GM08714 (cell line): ENCODE measurements around the gene RAB1A.
A peak's percentile ranks its signal among the peaks of the same experiment; 100 is the strongest.

Experiments used
- H3K4me3 ChIP-seq: fragments of 200-500 bp; sonication (Bioruptor generic); 2 replicates; pipeline ENCODE4 v1.5.1; 2014; ENCODE audit warnings: mild to moderate bottlenecking, low read length, inconsistent platforms
- ZNF274 ChIP-seq: IDR thresholded peaks from 2 replicates; pipeline ENCODE4 v1.6.1; 2012; ENCODE audit warnings: mild to moderate bottlenecking, low read depth, low read length

The RAB1A gene

GRCh38 chr2:65064728-65065552 is 65.0 kb downstream of the RAB1A start:
- peak overlapping the region; percentile 4; the same call in 1 of the 2 replicates for H3K4me3 ChIP-seq
- TF ChIP-seq ZNF274, result no peak

GRCh38 chr2:65062843-65063825 is 66.8 kb downstream of the RAB1A start:
- no peak overlapping the region for H3K4me3 ChIP-seq
- no peak for TF ChIP-seq ZNF274

GRCh38 chr2:65061910-65062339 is 68.0 kb downstream of the RAB1A start:
- H3K4me3 ChIP-seq, result no peak overlapping the region
- TF ChIP-seq ZNF274, result no peak

GRCh38 chr2:65061146-65061909 is 68.6 kb downstream of the RAB1A start:
- TF ChIP-seq ZNF274, result no peak
- H3K4me3 ChIP-seq, result no peak overlapping the region

- no peak overlapping the region for H3K4me3 ChIP-seq
- no peak for TF ChIP-seq ZNF274
Observed at GRCh38 chr2:65059071-65059470, 70.8 kb downstream of the RAB1A start.

GRCh38 chr2:65057391-65058052 is 72.4 kb downstream of the RAB1A start:
- peak overlapping the region; percentile 82 for H3K4me3 ChIP-seq
- no peak for TF ChIP-seq ZNF274

- H3K4me3 ChIP-seq, result peak overlapping the region; percentile 82
- no peak for TF ChIP-seq ZNF274
Observed at GRCh38 chr2:65057054-65057375, 72.9 kb downstream of the RAB1A start.

- H3K4me3 ChIP-seq, result peak within 1 kb of the TSS; percentile 82
- no peak for TF ChIP-seq ZNF274
Observed at GRCh38 chr2:65056215-65057053, 73.5 kb downstream of the RAB1A start, which contains the start of gene CEP68. TSS of gene CEP68 (plus strand) at chr2:65056416. CDS start at chr2:65069445, 13,029 bp downstream.

- no peak for TF ChIP-seq ZNF274
- peak overlapping the region; percentile 67; the same call in 1 of the 2 replicates for H3K4me3 ChIP-seq
Observed at GRCh38 chr2:65055422-65056214, 74.3 kb downstream of the RAB1A start.

- TF ChIP-seq ZNF274, result no peak
- no peak overlapping the region; the same call in 1 of the 2 replicates for H3K4me3 ChIP-seq
Observed at GRCh38 chr2:65054749-65055421, 75.0 kb downstream of the RAB1A start.

GRCh38 chr2:65053199-65053598 is 76.7 kb downstream of the RAB1A start:
- peak overlapping the region; percentile 33; the same call in 1 of the 2 replicates for H3K4me3 ChIP-seq
- TF ChIP-seq ZNF274, result no peak
